ENCODE data around the gene SNRNP35.

DNA sequence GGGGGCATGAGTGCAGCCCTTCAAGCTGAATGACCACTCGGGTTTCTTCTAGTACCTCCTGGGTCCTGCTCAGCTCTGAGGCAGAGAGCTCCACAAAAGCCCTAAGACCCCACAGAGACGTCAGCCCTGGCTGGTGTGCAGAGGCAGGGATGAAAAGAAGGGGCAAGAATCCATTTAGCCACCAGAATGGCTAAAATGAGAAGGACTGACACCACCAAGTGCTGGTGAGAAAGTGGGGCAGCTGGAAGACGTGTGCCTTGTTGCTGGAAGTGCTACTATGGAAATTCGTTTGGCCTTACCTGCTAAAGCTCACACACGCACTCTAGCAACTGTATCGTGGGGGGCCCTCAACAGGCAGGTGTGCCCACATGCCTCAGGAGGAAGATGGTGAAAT, 48.9 kb downstream of the SNRNP35 start:
- TF ChIP-seq, protein P1, sequence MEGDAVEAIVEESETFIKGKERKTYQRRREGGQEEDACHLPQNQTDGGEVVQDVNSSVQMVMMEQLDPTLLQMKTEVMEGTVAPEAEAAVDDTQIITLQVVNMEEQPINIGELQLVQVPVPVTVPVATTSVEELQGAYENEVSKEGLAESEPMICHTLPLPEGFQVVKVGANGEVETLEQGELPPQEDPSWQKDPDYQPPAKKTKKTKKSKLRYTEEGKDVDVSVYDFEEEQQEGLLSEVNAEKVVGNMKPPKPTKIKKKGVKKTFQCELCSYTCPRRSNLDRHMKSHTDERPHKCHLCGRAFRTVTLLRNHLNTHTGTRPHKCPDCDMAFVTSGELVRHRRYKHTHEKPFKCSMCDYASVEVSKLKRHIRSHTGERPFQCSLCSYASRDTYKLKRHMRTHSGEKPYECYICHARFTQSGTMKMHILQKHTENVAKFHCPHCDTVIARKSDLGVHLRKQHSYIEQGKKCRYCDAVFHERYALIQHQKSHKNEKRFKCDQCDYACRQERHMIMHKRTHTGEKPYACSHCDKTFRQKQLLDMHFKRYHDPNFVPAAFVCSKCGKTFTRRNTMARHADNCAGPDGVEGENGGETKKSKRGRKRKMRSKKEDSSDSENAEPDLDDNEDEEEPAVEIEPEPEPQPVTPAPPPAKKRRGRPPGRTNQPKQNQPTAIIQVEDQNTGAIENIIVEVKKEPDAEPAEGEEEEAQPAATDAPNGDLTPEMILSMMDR (IDR thresholded peaks at IDR 0.05; ENCODE audit: low read length): no peak
- no peak for TF ChIP-seq EZH2 (optimal IDR thresholded peaks at IDR 0.05; ENCODE audit: low read depth, low read length)
